IMR-90 (cell line): ENCODE data around the gene TAS1R1.

Experiments used
- CEBPB ChIP-seq: IDR thresholded peaks from 2 replicates; pipeline ENCODE4 v1.6.1; 2012; ENCODE audit warnings: low read depth, low read length, improper control_type of control experiment
- CHD1 ChIP-seq: IDR thresholded peaks from 2 replicates; pipeline ENCODE4 v1.6.1; 2012; ENCODE audit warnings: low read depth, low read length, improper control_type of control experiment
- USF2 ChIP-seq: fragments of 150-350 bp; IDR thresholded peaks from 2 replicates; pipeline ENCODE4 v1.6.1; 2017; ENCODE audit warnings: mild to moderate bottlenecking, antibody characterized with exemption, low read length, low read depth

- TF ChIP-seq USF2: peak; percentile 19; the same call in 1 of the 2 replicates
- TF ChIP-seq CEBPB: no peak
- no peak for TF ChIP-seq CHD1
These were observed 39.3 kb upstream of the TAS1R1 start for GRCh38 chr1:6515771-6516170.
